GM21526 (cell line): ENCODE results near the gene PAPPA2.
"Not testable (repeated sequence)": the region's sequence is repeated elsewhere in the genome, so short reads cannot be mapped to it uniquely, and the experiment has no call there.

Experiments used
- ATAC-seq: cut with Tn5 transposase; IDR thresholded peaks from one replicate; pipeline ENCODE4 v1.9.1; 2021; ENCODE audit warnings: moderate library complexity; ENCODE audit not compliant: unreplicated experiment, low FRiP score

The PAPPA2 gene

DNA sequence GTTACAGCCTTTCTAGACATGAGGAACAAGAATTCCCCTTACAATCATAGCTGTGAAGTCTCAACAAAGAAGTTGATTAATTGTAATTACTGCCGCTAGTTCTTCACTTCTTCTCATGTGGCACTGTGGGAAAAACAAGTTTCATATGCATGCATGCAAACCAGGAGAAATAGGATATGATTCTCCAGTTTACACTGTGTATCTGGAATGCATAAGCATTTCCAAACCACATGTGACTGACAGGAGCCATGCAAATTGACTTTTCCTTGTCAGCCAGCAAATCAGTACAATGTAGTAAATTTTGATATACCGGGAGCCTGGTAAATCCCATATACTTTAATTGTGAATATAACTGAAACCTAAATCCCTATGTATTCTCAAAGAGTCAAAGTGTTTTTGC, 279.3 kb downstream of the PAPPA2 start:
- no peak for ATAC-seq

DNA sequence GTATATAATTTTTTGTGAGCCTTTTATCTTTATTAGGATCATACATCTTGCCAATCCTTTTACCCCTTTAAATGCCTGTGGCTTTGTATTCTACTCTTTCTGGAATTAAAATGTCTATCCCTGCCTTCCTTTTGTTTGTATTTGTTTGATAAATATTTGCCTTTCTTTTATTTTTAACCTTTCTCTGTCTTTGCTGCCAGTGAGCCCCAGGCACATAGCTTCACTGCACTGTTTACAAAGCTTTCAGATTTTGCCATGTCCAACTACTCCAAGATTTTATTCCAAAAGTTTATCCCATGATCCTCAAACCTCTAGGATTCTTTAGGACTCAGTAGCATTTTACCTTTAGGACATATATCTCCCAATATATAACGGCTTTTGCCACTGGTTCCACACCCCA, 281.2 kb downstream of the PAPPA2 start:
- no peak for ATAC-seq

DNA sequence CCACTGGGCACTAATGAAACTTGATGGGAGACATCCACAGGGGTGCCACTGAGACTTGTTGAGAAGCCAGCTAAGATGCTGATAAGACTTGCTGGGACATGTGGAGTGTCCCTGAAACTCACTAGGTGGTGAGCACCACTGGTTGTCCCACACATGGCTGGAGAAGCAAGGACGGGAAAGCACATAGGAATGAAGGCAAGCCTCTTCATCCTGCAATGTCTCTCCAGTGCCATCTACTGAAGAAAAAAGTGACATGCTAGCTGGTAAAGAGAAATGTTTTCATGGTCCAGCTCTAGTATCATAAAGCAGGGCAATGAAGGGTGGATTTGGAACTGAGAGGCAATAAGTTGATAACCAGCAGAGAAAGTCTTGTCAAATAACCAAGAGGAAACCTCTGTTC, 283.0 kb downstream of the PAPPA2 start:
- ATAC-seq = no peak

DNA sequence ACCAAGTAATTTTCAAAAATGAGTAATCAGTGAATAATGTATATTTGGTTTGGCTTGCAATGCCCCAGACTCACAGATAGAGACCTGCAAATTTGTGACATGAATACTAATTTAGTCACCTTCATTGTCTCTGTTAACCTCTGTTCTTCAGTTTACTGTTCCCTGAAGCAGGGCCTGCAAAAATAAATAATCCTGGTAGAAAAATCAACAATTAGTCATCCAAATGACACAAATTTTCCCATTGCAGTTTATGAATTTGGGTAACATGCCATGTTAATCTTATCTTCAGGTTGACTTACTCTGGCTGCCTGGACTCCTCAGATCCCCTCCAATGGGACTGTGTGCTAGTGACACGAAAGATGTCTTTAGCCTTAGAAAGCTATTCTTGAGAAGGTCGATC, 289.5 kb downstream of the PAPPA2 start:
- no peak for ATAC-seq

DNA sequence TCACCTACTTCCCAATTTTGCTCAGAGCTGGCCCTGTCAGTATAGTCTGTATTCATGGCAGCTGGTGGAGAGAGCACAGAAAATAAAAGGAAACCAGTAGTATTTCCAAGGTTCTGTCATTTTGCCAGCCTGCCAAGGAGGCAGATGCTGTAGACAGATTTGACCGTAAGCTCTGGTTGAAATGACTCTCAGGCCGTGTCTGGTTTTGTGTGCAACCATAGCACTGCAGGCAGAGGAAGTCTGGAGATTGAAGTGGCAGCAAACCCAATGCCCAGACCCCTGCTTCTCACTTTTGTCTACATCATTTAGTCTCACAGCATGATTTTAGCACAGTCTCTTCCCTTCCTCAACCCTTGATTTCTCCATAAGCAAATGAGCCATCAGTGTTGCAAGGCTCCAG, 291.7 kb downstream of the PAPPA2 start:
- no peak for ATAC-seq

DNA sequence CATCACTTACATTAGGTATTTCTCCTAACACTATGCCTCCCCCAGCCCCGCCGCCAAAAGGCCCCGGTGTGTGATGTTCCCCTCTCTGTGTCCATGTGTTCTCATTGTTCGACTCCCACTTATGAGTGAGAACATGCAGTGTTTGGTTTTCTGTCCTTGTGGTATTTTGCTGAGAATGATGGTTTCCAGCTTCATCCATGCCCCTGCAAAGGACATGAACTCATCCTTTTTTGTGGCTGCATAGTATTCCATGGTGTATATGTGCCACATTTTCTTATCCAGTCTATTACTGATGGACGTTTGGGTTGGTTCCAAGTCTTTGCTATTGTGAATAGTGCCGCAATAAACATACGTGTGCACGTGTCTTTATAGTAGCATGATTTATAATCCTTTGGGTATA, 293.8 kb downstream of the PAPPA2 start:
- not testable (repeated sequence) for ATAC-seq

DNA sequence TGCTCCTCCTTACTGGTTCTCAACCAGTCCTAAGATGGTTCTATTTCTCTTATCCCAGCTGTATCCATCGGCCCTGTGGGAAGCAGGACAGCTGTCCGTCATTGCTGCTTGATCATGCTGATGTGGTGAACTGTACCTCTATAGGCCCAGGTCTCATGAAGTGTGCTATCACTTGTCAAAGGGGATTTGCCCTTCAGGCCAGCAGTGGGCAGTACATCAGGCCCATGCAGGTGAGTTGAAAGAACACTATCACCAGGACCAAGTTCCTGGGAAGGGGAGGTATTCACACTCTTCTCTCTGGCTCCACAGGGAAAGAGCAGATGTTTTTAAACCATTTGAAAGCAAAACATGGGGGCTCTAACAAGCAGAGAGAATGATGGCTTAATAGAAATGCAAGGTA, 302.6 kb downstream of the PAPPA2 start:
- ATAC-seq = no peak

DNA sequence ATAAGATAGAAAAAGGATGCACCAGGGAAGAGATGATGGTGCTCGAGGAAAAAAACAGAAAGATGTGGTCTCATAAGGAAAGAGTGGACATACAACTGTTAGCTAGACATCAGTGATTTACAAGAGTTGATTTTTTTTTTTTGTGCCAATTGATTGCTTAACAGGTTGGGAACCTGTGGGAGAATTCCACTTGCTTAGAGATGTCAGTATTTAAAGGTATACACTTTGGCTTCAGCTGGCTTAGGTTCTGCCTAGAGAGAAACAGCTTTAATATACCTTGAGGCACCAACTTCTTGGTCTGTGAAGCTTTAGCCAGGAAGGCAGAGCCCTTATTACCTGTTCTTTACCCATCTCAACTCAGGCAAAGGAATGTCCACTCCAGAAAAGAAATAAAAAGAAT, 303.8 kb downstream of the PAPPA2 start:
- no peak for ATAC-seq

DNA sequence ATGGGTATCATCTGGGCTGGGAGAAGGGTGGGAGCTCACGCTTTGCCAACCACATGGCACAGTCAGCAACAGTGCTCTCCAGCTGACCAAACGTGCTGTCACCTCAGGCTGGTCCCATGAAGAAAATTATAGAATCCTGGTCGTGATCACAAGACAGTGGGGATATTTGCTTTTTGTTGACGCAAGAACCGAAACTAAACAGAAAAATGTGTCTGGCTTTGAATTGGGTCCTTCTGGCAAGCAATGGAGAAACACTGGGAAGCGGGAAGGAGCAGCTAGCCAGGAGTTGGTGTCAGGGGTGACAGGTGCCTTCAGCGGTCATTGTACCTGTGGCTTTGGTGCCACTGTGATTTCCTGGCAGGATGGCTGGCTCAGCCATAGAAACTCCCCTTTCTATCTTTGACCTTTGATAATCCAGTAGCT, 304.8 kb downstream of the PAPPA2 start:
- ATAC-seq = no peak

DNA sequence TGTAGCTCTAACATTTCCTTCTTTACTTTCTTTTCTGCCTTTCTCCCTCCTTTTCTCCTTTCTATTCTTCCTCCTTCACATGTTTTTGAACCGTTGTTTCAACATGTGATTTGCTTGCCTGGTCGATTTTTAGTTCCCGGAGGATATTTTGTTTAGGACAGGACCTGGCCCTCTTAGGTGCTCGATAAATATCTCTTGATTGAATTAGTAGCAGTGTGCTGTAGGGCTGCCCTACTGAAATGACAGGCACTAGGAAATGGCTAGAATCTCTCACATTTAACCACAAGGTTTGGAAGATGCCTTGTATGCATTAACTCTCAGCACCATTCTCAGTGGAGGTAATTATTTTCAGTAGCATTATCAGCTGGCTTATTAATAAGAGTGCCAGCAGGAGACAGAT, 305.6 kb downstream of the PAPPA2 start:
- ATAC-seq = no peak

DNA sequence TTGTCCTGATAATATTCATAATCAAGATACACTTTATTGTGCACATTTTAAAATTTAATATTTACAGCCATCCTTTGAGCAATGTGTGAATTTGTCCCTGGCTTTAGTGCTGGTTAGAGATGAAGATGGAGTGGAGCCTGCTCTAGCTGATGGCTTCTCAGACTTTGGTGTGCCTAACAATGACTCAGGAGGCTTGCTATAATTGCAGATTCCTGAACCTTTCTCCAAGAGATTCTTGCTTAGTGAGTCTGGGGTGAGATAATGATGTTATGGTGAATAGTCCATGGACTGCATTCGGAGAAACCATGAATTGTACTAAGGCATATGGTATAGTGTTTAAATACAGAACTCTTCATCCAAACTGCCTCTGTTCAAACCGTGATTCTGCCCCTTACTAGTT, 307.1 kb downstream of the PAPPA2 start:
- no peak for ATAC-seq

DNA sequence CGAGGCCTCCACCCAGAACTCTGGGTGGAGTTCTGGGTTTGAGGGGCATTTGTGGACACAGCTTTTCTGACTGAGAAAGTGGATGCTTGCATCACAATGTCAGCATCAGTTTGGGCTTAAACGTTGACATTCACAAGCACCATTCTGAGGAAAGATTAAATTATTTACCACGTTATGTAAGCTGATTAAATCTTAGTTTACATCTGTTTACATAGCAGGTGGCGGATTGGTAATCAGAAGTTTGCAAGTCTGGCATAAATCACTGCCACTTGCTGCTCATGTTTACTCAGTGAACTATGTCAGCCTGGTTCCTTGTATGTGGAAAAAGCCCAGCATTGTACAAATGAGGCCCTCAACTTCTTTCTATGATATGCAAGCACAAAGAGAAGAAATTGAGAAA, 310.1 kb downstream of the PAPPA2 start:
- ATAC-seq = no peak

DNA sequence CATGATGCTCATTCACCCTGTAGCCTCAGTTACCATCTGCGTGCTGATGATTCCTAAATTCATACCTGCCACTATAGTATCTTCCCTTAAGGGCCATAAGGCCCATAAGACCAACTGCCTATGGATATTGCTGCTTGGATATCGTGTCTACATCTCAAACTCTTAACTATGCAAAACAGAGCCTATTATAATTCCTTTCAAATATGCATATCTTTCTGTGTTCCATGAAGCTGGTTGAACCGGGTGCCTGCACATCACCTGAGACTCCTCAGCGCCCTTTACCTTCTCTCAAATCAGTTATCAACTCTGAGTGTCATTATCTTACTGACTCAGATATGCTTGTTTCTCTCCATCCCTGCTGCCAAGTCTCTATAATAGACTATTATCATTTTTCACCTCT, 311.2 kb downstream of the PAPPA2 start:
- no peak for ATAC-seq

DNA sequence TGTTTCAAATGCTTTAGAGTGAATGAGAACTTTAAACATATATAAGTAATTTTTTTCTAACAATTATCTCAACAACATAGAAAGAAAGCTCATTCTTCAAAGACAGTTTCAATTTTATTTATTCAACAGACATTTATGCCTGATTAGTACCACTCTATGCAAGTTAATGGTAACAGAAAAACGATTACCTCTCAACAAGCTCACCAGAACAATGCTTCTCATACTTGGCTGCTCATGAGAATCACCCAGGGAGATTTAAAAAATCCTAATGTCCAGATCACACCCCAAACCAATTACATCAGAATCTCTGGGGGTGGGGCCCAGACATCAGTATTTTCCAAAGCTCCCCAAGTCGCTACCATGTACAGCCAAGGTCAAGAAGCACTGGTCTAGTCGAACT, 312.4 kb downstream of the PAPPA2 start:
- no peak for ATAC-seq

DNA sequence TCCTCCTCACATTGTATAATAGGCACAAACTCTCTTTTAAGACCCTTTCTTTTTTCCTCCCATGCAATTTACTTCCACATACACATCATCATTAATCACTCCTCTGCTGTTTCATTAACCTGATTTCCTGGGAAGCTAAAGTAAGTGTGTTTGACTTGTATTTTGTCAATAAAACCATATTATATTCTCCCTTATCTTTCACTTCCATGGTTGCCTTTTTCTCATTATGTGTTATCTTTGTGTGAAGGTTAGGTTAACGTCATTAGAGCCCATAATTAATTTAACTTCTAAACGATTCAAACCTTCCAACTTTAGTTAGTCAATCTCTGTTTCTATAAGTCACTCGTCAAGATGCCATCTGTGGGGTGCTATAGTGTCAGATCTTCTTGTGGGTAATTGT, 313.0 kb downstream of the PAPPA2 start:
- no peak for ATAC-seq

DNA sequence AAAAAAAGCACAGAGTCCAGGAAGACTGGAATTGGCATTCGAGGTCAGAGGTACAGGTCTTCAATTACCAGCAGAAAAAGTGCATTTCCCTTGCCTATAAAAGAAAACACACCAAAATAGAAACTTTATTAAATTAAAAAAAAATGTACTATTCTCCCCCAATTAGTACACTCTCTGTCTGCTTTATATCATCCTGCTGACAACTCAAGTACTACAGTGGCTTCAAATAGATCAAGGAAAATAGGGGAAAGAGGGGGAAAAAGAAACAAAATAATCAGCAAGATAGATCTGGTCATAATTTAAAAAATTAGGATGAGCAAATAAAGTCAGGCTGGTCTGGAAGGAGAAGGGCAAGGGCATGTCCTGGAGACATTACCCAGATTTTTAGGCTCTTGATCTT, 315.1 kb downstream of the PAPPA2 start:
- ATAC-seq = no peak

DNA sequence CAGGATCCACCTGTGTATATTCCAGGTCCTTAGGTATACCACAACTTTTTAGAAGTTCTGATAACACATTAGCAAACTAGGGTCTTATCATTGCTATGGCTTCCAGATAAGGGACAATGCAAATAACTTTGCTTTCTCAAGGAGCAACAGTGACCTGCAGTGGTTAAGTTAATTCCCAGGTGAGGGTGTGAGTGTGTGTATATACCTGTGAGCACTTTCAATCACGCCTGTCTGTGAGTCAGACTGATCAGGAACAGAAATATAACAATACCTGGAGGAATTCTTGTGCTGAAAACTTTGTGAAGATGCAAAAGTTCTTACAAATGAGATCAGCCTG, 317.0 kb downstream of the PAPPA2 start:
- no peak for ATAC-seq

DNA sequence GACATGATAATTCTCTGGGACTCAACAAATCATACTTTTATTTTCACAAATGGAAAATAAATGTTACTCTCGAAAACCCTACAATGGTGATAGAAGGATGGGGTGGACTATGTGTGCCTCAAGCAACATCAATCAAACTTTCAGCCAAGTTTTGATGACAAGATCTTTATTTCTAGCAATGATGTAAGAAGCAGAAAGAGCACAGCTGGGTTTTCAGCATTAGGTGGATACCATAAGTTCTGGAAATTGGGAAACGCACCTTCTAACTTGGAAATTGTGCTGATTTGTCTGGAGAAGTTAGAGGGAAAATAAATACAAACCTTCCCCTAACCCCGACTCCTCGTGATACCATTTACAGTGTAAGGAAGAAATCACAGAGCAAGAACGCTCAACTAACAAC, 320.3 kb downstream of the PAPPA2 start:
- ATAC-seq = no peak

DNA sequence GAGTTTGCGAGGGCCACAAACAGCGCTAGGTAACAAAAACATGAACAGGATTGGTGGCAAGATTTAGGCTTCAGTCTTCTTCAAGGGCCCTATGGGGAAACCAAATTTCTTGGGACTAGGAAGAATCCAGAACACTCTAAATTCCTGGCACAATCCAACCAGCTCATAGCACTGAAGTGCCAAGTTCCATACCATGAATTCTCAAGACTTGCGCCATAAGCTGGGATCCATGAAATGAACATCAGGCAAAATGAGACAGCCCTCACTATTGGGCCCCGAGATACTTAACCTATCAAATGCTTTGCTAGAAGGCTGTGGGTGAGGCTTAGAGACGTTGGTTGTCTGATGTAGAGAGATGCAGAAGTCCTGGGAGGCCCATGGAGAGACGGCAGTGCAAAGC, 322.1 kb downstream of the PAPPA2 start:
- ATAC-seq = no peak

DNA sequence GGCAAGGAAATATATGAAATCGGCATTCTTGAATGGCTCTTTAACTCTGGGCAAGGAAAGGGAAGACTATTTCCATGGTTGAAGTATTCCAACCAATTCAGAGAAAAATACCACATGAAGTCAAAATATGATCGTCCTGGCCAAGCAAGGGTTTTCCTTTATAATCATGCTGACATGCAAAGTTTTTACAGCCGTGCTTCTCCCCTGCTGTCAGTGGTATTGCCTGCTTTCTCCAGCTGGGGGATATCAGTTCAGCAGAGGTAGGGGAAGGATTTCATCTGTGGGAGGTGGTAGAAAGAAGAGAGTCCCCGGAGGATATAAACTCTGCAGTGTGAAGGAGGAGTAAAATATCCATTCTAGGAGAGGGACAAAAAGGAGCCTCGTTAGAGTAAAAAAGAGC, 322.8 kb downstream of the PAPPA2 start:
- no peak for ATAC-seq

DNA sequence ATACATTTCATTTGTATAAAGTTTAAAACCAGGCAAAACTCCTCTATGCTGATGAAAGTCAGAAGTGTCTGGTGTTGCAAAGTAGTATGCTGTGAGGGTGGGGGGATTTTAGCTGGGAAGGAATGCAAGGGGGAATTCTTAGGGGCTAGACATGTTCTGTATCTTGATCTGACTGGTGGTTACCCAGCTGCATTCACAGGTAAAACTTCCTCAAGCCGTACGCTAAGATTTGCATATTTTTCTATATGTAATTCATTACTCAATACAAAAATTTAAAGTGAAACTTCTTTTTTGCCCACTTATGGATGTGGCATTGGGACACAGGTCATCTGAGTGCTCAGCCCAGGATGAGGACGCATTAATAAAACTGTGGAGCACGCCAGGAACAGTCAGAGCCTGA, 323.3 kb downstream of the PAPPA2 start:
- ATAC-seq = no peak

DNA sequence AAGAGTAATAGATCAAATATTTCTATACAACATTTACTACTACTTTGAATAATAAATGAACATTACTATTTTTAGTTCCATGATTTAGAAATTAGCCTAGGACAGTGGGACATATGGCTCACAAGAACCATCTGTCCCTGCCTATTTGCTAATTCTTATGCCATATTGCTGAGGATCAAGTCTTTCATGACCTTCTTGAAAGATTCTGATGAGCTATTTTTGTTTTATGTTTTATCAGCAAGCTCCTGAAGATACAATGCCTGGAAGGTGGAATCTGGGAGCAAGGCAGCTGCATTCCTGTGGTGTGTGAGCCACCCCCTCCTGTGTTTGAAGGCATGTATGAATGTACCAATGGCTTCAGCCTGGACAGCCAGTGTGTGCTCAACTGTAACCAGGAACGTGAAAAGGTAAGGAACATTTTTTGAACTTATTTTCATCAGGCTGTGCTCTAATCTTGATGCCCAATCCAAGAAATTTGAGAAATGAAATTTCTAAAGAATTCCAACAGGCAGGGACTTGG, 326.7 kb downstream of the PAPPA2 start:
- ATAC-seq = no peak

DNA sequence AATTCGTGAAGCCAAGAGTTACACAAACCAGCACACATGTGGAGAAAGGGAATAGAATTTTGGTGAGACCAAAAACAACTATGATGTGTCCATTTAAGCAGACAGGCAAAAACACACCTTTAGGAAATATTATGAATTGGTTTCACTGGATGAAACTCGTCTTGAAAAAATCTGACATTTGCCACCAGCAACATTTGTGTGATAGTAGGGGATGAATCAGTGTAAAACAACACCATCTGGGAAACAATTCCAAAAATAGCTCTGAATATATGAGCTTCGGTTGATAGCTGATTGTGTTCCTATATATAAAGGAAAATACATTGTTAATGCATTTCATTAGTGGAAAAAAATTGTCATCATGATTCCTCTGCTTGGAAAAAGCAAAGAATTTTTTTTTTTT, 327.8 kb downstream of the PAPPA2 start:
- ATAC-seq = no peak

DNA sequence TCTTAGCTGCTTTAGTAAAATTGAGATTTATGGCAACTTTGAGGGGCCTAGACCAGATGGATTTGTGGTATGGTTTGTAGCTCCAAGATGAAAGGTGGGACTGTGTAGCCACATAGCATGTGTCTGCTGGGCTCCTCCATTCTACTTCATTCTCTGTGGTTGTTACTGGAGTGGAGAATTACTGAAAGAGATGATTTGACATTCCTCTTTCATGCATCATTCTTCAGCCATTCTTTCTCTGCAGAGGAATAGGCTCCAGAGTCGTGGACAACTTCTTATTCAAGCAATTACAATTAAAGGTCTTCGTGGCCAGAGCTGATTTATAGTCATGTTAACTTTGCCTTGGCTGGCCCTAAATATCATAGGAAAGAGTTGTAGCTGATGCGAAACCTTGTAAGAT, 328.9 kb downstream of the PAPPA2 start:
- no peak for ATAC-seq
